ENCODE results near the gene PCDHB13.
"Not testable (repeated sequence)": the region's sequence is repeated elsewhere in the genome, so short reads cannot be mapped to it uniquely, and the experiment has no call there.

Gene PCDHB13

GRCh38 chr5:141208478-141208877, 5.2 kb upstream of the PCDHB13 start, which contains the start of gene PCDHB12:
Gene PCDHB12 (plus strand): TSS chr5:141208719. CDS start chr5:141208908, 189 bp downstream.
- no peak for DNase-seq

- not testable (repeated sequence) for DNase-seq
Measured at GRCh38 chr5:141210281-141210680, 3.4 kb upstream of the PCDHB13 start.

- not testable (repeated sequence) for DNase-seq
Measured at GRCh38 chr5:141210849-141211248, 2.9 kb upstream of the PCDHB13 start.

GRCh38 chr5:141214583-141214982, 864 bp downstream of the PCDHB13 start:
- DNase-seq = not testable (repeated sequence)

GRCh38 chr5:141215504-141215903, 1.8 kb downstream of the PCDHB13 start:
- not testable (repeated sequence) for DNase-seq

- DNase-seq = not testable (repeated sequence)
Measured at GRCh38 chr5:141216035-141216434, 2.3 kb downstream of the PCDHB13 start.

- no peak for DNase-seq
Measured at GRCh38 chr5:141223112-141223783, 9.5 kb downstream of the PCDHB13 start, which contains the start of gene PCDHB14. Gene PCDHB14 (plus strand): TSS chr5:141223343. CDS start chr5:141223506, 163 bp downstream.

- not testable (repeated sequence) for DNase-seq
Measured at GRCh38 chr5:141224844-141225243, 11.1 kb downstream of the PCDHB13 start.

GRCh38 chr5:141225421-141225820, 11.7 kb downstream of the PCDHB13 start:
- DNase-seq = not testable (repeated sequence)

GRCh38 chr5:141234109-141234667, 20.5 kb downstream of the PCDHB13 start:
- DNase-seq = no peak

- DNase-seq = not testable (repeated sequence)
Measured at GRCh38 chr5:141235922-141236321, 22.2 kb downstream of the PCDHB13 start.

GRCh38 chr5:141236516-141237313, 23.0 kb downstream of the PCDHB13 start:
- no peak for DNase-seq

GRCh38 chr5:141241496-141241895, 27.8 kb downstream of the PCDHB13 start:
- no peak for DNase-seq

GRCh38 chr5:141245250-141245717, 31.6 kb downstream of the PCDHB13 start, which contains the start of gene PCDHB15:
Gene PCDHB15 (plus strand): TSS chr5:141245395. CDS start chr5:141245579, 184 bp downstream.
- no peak for DNase-seq

GRCh38 chr5:141246971-141247370, 33.3 kb downstream of the PCDHB13 start:
- not testable (repeated sequence) for DNase-seq

- not testable (repeated sequence) for DNase-seq
Measured at GRCh38 chr5:141247434-141247833, 33.7 kb downstream of the PCDHB13 start.

- no peak for DNase-seq
Measured at GRCh38 chr5:141250576-141250975, 36.9 kb downstream of the PCDHB13 start.

- DNase-seq = no peak
Measured at GRCh38 chr5:141258464-141258863, 44.7 kb downstream of the PCDHB13 start.

- no peak for DNase-seq
Measured at GRCh38 chr5:141258948-141259347, 45.2 kb downstream of the PCDHB13 start.

- DNase-seq = no peak
Measured at GRCh38 chr5:141260458-141261237, 46.9 kb downstream of the PCDHB13 start.

GRCh38 chr5:141261238-141261546, 47.5 kb downstream of the PCDHB13 start:
- no peak for DNase-seq

All from NCI-H187 treated with DMSO at 0.1 percent for 48 hours (cell line).